HFF-Myc (cell line): Measurements from ENCODE around the gene TNXB.

Experiments used
- DNase-seq: peaks from one replicate; pipeline ENCODE4 v3.0.0-alpha.2; 2011; ENCODE audit warnings: low read depth; ENCODE audit errors: extremely low read depth
- H3K4me3 ChIP-seq: replicated peaks from 2 replicates; pipeline ENCODE4 v1.5.1; 2011; ENCODE audit warnings: low read depth, mild to moderate bottlenecking, control low read depth, low read length
- CTCF ChIP-seq: IDR thresholded peaks from 2 replicates; pipeline ENCODE4 v1.5.1; 2012; ENCODE audit warnings: mild to moderate bottlenecking, low read depth, low read length, control low read depth; ENCODE audit errors: missing control alignments

TNXB gene

GRCh38 chr6:32084780-32085179, 24.4 kb downstream of the TNXB start:
- no peak overlapping the region for H3K4me3 ChIP-seq
- DNase-seq = no peak
- no peak for TF ChIP-seq CTCF

DNA sequence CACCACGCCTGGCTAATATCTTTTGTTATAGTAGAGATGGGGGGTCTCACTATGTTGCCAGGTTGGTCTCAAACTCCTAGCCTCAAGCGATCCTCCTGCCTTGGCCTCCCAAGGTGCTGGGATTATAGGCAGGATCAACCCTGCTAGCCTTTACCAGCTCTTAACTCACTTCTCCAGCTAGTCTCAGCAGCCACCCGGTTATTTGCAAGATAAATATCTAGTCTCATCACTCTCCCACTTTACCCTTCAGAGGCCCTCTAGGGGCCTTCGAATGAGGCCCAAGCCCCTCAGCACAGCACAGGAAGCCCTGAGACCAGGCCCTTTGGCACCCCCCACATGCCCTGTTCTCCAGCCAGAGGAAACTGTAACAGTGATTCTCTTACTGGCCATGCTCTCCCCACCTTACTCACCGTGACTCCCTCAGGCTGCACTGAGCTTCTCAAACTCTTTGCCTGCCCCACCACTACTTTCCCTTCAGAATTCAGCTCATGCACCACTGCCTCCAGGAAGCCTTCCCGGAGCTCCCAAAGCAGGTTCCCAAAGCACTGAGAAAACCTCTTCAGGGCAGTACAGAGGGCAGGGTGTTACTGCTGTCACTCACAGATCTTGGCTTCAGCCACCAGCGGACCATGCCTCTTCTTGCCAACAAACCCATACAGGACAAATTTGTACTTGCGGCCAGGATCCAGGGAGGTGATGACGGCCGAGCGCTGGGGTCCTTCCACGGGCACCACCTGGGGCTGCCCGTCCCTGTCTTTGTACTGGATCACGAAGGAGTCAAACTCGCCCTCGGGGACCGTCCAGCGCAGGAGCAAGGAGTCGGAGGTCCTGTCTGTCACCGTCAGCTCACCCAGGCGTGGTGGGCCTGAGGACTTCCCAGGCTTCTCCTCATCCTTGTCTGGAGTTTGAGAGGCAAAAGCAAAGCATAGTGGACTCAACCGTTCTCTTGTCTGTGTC, 25.0 kb downstream of the TNXB start:
- no peak overlapping the region for H3K4me3 ChIP-seq
- no peak for TF ChIP-seq CTCF
- DNase-seq = no peak

DNA sequence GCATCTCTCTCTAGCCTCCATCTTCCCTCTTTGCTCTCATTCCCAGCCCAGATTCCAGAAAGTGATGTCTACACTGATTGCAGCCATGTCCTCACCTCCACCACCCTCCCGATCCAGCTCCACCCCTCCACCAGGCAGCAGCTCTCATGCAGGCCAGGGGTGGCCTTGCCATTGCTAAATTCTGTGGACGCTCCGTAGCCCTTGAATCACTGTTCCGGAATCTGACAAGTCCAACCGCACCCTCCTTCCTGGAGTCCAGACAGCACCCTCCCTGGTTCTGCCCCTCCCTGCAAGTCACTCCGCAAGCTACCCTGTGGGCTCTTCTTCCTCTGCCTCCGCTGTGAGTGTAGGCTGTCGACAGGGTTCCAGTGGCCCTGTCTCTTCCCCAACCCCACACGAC, 26.2 kb downstream of the TNXB start:
- no peak overlapping the region for H3K4me3 ChIP-seq
- DNase-seq = no peak
- TF ChIP-seq CTCF = no peak

- no peak overlapping the region for H3K4me3 ChIP-seq
- no peak for TF ChIP-seq CTCF
- no peak for DNase-seq
Measured at GRCh38 chr6:32082478-32082877, 26.7 kb downstream of the TNXB start.

DNA sequence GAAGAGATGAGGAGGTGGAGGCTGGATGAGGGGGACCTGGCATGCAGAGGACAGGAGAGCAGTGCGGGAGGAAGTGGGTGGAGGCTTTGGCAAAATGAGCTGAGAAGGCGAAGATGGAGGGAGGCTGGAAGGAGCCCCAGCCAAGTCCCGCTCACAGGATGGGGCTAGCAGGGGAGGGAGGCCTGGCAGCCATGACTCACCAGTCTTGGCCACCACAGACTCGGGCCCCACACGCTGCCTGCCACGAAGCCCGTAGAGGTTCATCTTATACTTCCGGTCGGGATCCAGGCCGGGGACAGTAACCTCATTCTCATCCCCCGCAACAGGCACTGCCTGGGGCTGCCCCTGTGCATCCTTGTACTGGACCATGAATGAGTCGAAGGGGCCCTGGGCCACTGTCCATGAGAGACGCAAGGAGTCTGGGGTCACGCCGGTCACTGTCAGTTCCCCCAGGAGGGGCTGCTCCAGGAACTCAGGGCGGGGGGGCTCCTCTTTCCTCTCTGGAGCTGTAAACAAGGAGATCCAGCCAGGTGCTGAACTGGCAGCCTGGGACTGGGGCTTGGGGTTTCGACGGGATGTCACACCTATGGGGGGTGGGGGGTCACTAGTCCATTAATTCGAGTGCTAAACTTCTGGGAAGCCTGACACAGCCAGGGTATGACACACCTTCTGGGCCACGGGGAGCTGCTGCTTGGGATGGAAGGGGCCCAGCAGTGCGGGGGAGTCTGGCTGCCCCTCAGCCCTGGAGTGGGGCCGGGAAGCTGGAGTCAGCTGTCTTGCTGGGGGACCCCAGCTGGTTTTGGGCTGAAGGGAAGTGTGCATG, 27.8 kb downstream of the TNXB start:
- DNase-seq = peak; percentile 59

More for the DNA sequence above, 27.8 kb downstream of the TNXB start:
- H3K4me3 ChIP-seq = no peak overlapping the region
- no peak for TF ChIP-seq CTCF
